DMS 273 (cell line): Measurements from ENCODE around the gene OPALIN.
"Not testable (repeated sequence)": the region's sequence is repeated elsewhere in the genome, so short reads cannot be mapped to it uniquely, and the experiment has no call there.

ENCODE experiments used
- DNase-seq: peaks from one replicate; lab custom pipeline; 2025; ENCODE audit not compliant: unreplicated experiment; lab: John Stamatoyannopoulos, UW

The OPALIN gene

GRCh38 chr10:96339956-96340904, 18.6 kb downstream of the OPALIN start:
- DNase-seq: peak; percentile 77

- no peak for DNase-seq
Measured at GRCh38 chr10:96339383-96339782, 19.4 kb downstream of the OPALIN start.

GRCh38 chr10:96338279-96338925, 20.4 kb downstream of the OPALIN start:
- DNase-seq: no peak

- no peak for DNase-seq
Measured at GRCh38 chr10:96337106-96337505, 21.7 kb downstream of the OPALIN start.

- peak; percentile 65 for DNase-seq
Measured at GRCh38 chr10:96334616-96335526, 23.9 kb downstream of the OPALIN start.

- no peak for DNase-seq
Measured at GRCh38 chr10:96333101-96333500, 25.7 kb downstream of the OPALIN start.

GRCh38 chr10:96327462-96327861, 31.3 kb downstream of the OPALIN start:
- no peak for DNase-seq

GRCh38 chr10:96325719-96326373, 33.0 kb downstream of the OPALIN start:
- no peak for DNase-seq

- DNase-seq: no peak
Measured at GRCh38 chr10:96324447-96324846, 34.4 kb downstream of the OPALIN start.

- DNase-seq: no peak
Measured at GRCh38 chr10:96322275-96322674, 36.5 kb downstream of the OPALIN start.

- DNase-seq: peak; percentile 2
Measured at GRCh38 chr10:96321822-96322221, 37.0 kb downstream of the OPALIN start.

GRCh38 chr10:96319754-96320474, 38.9 kb downstream of the OPALIN start:
- peak; percentile 6 for DNase-seq

GRCh38 chr10:96317067-96317833, 41.6 kb downstream of the OPALIN start:
- DNase-seq: no peak

- no peak for DNase-seq
Measured at GRCh38 chr10:96313344-96313743, 45.5 kb downstream of the OPALIN start.

- DNase-seq: no peak
Measured at GRCh38 chr10:96311180-96311715, 47.6 kb downstream of the OPALIN start.

GRCh38 chr10:96310321-96310669, 48.5 kb downstream of the OPALIN start:
- DNase-seq: no peak

- peak; percentile 9 for DNase-seq
Measured at GRCh38 chr10:96309628-96310320, 49.0 kb downstream of the OPALIN start.

GRCh38 chr10:96308854-96309253, 49.9 kb downstream of the OPALIN start:
- not testable (repeated sequence) for DNase-seq
